CD1c-positive myeloid dendritic cell (primary cell): ENCODE results near the gene CA9.
A peak's percentile ranks its signal among the peaks of the same experiment; 100 is the strongest.

ENCODE experiments used
- DNase-seq: peaks from one replicate; pipeline ENCODE4 v3.0.0-alpha.2; 2016; ENCODE audit errors: extremely low spot score

The CA9 gene

DNA sequence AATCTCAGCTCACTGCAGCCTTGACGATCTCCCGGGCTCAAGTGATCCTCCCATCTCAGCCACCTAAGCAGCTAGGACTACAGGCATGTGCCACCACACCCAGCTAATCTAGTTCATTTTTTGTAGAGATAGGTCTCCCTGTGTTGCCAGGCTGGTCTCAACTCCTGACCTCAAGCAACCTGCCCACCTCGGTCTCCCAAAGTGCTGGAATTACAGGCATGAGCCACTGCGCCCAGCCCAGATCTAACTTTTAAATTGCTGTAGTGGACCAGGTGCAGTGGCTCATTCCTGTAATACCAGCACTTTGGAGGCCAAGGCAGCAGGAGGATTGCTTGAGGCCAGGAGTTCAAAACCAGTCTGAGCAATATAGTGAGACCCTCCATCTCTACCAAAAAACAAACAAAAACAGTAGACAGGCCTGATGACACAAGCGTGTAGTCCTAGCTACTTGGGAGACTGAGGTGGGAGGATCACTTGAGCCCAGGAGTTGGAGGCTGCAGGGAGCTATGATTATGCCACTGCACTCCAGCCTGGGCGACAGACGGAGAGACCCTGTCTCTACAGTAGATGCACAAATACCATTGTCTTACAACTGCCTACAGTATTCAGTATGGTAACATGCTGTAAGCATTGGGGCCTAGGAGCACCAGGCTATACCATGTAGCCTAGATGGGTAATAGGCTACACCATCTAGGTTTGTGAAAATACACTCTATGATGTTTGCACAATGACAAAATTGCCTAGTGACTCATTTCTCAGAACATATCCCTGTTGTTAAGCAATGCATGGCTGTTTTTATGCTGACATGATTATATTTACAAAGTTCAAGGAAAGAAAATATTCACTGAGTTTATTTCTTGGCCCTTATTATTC, 21.5 kb upstream of the CA9 start:
- DNase-seq, result peak; percentile 78

DNA sequence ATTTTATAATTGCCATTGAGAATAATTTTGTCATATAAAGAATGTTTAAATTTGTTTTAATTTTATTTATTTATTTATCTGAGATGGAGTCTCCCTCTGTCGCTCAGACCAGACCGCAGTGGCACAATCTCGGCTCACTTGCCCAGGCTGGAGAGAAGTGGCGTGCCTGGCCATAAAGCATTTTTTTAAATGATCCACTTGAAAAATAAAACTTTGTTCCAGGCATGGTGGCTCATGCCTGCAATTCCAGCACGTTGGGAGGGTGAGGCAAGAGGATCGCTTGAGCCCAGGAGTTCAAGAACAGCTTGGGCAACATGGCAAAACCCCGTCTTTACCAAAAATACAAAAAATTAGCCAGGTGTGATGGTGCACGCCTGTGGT, 20.9 kb upstream of the CA9 start:
- no peak for DNase-seq

DNA sequence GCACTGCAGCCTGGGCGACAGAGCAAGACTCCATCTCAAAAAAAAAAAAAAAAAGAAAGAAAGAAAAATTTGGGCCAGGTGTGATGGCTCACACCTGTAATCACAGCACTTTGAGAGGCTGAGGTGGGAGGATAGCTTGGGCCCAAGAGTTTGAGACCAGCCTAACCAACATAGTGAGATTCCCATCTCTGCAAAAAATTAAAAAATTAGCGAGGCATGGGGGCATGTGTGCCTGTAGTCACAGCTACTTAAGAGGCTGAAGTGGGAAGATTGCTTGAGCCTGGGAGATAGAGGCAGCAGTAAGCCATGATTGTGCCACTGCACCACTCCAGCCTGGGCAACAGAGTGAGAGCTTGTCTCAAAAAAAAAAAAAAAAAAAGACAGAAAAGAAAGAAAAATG, 20.1 kb upstream of the CA9 start:
- no peak for DNase-seq

DNA sequence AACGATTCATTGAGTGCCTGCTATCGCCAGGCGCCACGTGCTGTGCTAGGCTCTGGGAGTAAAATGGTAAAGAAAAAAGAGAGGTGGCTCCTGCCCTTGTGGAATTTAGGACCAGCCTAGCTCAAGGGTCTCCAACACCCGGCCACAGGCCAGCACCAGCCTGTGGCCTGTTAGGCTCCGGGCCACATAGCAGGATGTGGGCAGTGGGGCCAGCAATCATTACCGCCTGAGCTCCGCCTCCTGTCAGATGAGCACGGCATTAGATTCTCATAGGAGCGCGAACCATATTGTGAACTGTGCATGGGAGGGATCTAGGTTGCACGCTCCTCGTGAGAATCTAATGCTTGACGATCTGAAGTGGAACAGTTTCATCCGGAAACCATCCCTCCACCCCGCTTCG, 17.4 kb upstream of the CA9 start:
- no peak for DNase-seq

DNA sequence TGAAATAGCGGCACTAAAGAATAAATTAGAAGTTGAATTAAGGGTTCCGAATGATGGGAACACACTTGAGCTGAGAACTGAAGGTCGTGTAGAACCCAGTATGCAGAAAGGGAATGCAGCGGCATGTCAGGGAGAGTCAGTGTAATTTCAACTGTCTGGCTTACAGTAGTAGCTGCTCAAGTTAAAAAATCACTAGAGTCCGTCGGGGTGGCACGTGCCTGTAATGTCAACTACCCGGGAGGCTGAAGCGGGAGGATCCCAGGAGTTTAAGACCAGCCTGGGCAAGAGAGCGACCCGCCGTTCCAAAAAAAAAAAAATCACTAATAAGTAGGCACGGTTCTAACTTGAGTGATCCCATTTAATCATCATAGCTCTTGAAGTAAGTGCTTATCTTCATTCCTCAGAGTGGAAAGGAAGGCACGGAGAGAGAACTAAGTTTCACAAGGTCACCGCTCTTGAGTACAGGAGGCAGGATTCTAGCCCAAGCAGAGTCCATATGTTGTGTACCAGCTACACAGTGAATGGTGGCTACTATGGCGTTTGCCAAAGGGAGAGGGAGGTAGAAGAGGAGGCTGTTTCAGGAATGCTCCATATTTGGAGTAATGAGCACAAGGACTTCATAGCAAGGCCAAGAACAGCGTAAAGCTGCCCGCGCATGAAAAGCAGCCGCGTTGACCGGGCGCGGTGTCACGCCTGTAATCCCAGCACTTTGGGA, 16.7 kb upstream of the CA9 start:
- no peak for DNase-seq

DNA sequence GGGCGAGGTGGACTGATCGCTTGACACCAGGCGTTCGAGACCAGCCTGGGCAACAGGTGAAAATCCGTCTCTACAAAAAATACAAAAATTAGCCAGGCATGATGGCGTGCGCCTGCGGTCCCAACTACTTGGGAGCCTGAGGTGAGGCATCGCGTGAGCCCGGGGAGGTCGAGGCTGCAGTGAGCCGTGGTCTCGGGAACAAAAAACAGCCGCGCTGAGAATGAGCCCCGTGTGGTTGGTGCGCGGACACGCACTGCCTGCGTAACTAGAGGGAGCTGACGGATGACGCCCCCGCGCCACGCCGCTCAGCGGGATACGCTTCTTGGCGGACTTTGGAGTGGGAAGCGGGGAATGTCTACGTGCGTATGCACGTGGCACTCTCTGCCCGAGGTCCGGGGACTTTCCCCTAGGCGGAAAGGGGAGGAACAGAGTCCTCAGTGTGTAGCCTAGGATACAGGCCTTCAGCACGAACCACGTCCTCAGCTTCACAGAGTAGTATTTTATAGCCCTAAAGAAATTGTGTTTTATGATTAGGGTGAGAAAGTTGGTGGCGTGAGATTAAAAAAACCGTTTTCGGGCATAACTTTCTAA, 16.1 kb upstream of the CA9 start, which contains the start of gene RMRP:
Gene RMRP, minus strand, starts transcription at position 474 of the 591 bp plus-strand sequence.
- peak; percentile 99 for DNase-seq

DNA sequence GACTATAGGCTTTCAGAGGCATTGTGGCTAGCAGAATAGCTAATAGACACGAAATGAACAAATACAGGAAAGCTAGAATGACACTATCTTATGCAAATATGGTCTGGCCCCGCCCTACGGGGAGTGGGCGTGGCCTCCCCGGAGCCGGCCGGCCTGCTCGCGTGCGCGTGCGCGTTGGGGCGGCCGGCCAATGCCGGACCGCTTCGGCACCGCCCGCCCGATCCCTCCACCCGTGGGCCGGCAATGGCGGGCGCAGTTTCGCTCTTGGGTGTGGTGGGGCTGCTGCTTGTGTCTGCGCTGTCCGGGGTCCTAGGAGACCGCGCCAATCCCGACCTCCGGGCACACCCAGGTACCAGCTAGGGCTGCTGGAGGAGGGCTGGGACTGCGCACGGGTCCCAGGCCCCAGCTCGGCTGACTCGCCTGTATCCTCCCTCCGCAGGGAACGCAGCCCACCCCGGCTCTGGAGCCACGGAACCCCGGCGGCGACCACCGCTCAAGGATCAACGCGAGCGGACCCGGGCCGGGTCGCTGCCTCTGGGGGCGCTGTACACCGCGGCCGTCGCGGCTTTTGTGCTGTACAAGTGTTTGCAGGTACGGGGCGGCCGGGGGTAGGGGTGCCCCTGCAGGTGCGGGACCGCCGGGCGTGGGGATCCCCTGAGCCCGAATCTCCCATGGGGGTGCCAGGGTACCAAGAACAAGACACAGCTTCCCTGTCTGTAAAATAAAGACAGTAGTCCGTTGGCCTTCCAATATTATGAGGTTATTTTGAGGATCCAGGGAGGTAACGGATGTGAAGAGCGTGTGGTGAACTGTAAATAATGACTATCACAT, 15.4 kb upstream of the CA9 start, which contains the start of gene CCDC107:
Gene CCDC107, plus strand, starts transcription at position 156 of the 831 bp plus-strand sequence. Its CDS starts 88 bp downstream, at position 244.
- peak; percentile 95 for DNase-seq

DNA sequence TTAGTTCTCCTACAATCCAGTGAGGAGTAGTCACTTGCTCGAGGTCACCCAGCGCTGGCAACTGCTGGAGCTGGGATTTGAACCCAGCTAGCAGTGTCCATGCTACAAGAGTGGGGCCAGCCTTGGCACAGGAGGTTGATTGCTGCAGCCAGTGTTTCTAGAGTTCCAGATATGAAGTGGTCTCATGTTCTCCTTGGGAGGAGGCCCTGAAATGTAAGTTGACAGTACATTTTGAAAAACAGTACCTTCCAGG, 14.8 kb upstream of the CA9 start:
- DNase-seq, result no peak

DNA sequence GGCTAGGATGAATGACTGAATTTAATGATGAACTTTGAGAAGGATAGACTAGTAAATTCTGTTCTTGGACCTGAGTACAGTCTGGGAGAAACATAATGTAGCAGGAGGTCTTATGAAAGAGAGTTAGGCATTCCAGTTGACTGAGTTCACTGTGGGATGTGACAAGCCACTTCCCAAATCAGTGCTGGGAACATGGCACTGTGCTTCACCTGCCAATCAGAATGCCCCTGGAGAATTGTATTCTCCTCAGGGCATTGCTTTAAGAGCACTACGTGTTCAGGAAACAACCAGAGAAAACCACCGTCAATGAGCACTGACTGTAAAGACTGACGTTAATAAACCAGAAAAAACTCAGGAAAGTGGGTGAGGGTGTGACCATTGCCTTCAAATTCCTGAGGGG, 14.4 kb upstream of the CA9 start:
- DNase-seq, result no peak

DNA sequence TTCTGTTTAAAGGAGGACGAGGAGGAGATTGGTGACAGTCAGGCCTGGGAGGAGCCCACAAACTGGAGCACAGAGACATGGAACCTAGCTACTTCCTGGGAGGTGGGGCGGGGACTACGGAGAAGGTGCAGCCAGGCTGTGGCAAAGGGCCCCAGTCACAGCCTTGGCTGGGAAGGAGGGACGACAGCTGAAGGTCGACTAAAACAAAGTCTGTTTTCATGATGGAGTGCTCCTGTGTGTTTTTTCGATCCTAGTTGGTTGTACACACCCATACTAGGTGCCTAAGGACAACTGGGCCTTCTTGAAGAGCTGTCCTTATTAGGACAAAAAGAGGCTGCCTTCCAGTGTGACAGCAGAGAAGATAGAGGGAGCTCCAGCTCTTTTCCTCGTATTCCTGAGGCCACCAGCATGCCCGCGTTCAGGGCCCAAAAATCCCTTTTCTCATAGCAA, 12.7 kb upstream of the CA9 start:
- DNase-seq, result no peak

DNA sequence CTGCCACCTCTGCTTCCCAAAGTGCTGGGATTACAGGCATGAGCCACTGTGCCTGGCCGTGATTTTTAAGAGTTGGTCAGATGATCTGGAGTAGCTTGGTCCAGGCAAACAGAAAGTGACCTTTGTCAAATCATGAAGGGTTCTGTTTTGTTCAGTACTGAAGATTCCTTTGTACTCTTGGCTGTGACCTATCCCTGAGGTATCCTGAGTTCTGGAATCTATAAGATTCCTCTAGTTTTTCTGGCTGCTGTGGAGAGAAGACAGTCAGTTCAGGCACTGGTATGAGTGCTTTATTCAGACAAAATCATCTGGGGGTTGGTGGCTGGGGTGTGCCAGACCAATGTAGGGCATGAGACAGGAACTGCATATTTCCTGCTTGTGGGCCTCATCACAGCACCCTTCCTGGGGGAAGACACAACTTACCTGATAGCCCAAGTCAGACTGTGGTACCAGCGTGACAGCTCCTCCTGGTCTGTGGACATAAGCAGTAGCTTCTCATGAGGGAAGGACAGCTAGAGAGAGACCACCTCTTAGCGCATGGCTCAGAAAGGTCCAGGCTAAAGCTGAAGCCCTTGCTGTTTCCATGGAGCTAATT, 11.9 kb upstream of the CA9 start:
- DNase-seq, result no peak

DNA sequence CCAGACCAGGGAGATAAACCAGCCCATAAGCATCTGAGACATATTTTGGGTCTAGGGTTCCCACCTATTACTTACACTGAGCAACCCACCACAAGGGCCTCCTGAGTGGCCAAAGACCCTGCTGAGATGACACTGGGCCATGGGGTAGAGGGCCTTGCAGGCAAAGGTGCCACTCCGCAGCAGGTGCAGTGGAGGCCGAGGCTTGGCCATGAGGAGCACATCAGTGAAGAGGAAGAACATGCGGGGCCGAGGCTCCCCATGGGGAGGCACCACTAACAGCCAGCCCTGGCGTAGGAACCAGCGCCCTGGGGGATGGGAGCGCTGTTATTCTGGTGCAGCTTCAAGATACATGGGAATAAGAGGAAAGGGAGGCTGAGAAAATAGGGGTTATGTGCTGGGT, 11.3 kb upstream of the CA9 start:
- DNase-seq, result no peak

DNA sequence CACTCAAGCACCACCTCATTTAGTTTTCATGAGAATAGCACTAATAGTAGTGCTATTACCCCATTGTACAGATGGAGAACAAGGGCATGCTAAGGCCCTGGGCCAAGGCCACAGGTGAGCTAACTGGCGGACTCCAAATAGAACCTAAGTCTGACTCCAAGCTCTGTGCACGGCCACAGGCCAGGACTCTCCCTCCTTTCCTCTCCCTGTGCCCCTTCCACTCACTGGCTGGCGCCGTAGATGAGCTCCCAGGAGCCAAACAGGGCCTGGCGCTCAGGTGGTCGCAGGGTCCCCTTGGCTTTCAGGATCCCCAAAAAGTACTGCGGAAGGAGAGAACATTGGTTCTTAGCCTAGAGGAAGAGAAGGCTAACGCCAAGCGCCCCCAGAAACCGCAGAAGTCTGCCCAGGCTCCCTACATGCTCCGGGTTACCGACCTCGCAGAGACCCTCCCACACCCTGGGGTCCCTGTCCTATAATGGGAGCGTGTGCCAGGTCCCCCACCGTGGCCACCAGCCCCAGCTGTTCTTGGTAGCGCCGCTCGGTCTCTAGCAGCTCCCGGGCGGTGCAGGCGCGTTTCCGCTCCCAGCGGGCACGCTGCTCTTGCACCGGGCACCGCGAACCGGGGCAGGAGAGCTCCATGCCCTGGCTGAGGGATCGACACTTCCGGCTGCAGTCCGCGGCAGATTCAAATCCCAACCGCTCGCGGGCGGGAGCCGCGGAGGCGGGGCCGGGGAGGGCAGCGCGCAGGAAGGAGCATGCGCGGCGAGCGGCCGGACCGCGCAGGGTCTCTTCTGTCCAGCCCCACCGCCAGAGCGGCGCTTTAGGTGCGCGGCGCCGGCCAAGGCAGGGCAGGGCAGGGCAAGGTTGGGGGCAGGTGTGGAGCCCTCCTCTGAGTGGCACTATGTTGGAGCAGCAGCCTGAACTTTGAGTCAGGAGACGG, 8.9 kb upstream of the CA9 start, which contains the start of gene ARHGEF39:
Gene ARHGEF39, minus strand, starts transcription at position 665 of the 940 bp plus-strand sequence. Its CDS starts 26 bp downstream, at position 639.
- peak; percentile 90 for DNase-seq

DNA sequence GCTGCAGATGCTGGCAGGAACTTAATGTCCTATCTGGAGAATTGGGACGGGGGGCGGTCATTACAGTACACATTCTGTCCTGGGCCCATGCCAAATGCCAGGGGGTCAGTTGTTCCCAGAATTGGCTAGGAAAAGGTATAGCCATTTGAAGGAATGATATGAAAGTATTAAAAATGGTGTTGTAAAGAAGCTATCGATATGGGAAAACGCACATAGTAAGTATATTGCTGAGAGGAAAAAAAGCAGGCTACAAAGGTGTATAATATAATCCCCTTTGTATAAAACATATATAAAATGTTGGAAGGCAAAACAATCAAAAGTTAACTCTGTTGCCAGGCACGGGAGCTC, 8.3 kb upstream of the CA9 start:
- no peak for DNase-seq

DNA sequence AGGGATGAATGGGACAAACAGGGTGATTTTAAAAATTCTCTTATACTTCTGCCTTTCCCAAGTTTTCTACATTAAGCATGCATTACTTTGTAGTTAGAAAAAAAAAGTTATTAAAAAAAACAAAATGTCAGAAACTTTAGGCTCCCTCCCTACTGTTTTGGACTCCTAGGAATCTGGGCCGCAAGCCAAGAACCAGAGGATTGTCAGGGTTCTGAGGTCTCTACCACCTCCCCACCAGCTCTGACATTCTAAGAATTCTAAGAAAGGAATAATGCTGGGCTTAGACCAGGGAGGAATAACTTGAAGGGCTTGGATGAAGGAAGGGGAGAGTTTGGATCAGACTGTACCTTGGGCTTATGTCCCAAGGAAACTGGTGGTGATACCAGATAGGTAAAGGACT, 7.7 kb upstream of the CA9 start:
- no peak for DNase-seq

DNA sequence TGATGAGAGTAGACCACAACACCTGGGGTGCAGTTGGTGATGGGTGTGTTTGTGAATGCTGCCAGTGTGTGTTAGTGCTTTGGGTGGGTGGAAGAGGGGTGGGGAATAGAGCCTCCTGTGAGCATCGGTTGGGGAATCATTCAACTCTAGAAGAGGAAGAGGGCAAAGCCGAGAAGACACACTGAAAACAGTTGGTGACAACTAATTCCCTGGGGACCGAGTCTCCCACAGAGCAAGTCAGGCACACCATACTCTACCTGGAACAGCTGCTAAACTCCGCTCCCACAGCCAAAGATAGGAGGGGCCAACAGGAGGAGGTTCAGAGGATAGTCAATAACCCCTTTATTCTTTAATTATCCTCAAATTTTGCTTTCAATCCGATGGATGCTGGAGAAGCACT, 7.2 kb upstream of the CA9 start:
- no peak for DNase-seq

DNA sequence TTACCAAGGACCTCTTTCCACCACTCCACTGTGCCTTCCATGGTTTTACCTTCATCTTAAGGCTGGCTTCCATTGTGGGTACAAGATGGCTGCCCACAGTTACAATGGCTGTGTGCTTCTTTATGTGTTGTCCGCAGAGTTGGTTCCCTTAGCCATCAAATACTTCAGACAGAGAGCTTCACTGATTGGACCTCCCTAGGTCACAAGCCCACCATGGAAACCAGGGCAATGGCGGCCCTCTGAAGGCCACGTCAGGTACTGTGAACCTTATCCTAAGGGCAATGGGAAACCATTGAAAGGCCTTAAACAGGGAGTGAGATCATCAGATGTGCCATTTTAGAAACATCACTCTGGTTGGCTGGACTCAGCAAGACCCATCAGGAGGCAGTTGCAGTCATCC, 5.8 kb upstream of the CA9 start:
- no peak for DNase-seq

DNA sequence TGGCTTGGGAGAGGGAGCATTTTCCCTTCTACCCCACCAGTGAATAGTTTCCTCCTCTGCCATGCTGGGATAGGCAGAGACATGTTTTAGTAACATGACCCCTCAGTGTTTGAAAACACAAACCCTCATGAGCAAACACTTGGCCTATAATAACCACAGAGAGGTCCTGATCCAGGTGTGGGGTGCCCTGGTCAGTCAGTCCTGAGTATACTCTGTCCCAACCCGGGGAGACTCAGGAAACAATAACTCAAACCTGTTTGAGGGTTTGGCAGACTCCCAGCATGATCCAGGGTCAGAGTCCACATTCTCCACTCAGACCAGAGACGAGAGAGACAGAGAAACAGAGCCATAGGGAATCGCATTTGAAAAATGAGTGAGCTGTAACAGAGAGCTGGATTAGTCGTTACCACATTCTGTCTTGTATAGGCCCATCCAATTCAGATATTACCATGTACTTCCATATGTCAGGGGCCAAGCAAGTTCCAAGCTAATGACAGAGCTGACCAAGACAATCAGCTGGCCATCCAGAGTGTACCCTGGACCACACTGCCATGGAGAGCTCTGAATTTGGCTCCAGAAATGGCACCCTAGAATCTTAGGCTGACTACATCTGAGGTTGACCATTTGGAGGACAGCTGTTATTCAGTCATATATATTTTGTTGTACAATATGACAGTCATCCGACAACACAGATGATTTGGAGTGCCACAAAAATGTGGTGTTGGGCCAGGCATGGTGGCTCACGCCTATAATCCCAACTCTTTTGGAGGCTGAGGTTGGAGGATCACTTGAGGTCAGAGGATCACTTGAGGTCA, 4.2 kb upstream of the CA9 start:
- no peak for DNase-seq

DNA sequence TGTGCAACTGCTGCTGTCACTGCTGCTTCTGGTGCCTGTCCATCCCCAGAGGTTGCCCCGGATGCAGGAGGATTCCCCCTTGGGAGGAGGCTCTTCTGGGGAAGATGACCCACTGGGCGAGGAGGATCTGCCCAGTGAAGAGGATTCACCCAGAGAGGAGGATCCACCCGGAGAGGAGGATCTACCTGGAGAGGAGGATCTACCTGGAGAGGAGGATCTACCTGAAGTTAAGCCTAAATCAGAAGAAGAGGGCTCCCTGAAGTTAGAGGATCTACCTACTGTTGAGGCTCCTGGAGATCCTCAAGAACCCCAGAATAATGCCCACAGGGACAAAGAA, 265 bp downstream of the CA9 start:
- no peak for DNase-seq

DNA sequence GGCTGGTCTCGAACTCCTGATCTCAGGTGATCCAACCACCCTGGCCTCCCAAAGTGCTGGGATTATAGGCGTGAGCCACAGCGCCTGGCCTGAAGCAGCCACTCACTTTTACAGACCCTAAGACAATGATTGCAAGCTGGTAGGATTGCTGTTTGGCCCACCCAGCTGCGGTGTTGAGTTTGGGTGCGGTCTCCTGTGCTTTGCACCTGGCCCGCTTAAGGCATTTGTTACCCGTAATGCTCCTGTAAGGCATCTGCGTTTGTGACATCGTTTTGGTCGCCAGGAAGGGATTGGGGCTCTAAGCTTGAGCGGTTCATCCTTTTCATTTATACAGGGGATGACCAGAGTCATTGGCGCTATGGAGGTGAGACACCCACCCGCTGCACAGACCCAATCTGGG, 1.5 kb downstream of the CA9 start:
- DNase-seq, result no peak
